ACC112 (cell line): ENCODE measurements around the gene TM9SF4.

ENCODE experiments used
- H2AFZ ChIP-seq: fragments of 200-600 bp; sonication (generic); one replicate; pipeline ENCODE4 v1.6.0; 2017; ENCODE audit warnings: antibody characterized with exemption, low read length; ENCODE audit not compliant: unreplicated experiment
- H3K27ac ChIP-seq: fragments of 200-600 bp; sonication (generic); 2 replicates; pipeline ENCODE4 v1.5.1; 2014; ENCODE audit warnings: low read depth, mild to moderate bottlenecking, antibody characterized with exemption, low read length, moderate library complexity
- H3K27me3 ChIP-seq: fragments of 200-600 bp; sonication (generic); 2 replicates; pipeline ENCODE4 v1.6.1; 2014; ENCODE audit warnings: mild to moderate bottlenecking, antibody characterized with exemption, low read length, moderate library complexity, mixed read lengths; ENCODE audit not compliant: insufficient read depth
- H3K36me3 ChIP-seq: fragments of 200-600 bp; sonication (generic); 2 replicates; pipeline ENCODE4 v1.6.1; 2016; ENCODE audit warnings: mild to moderate bottlenecking, antibody characterized with exemption, low read length, moderate library complexity, mixed read lengths; ENCODE audit not compliant: insufficient read depth
- H3K4me1 ChIP-seq: fragments of 200-600 bp; sonication (generic); one replicate; pipeline ENCODE4 v1.6.1; 2016; ENCODE audit warnings: low read length, mixed read lengths; ENCODE audit not compliant: insufficient read depth, unreplicated experiment, control insufficient read depth
- H3K4me3 ChIP-seq: fragments of 200-600 bp; sonication (generic); 2 replicates; pipeline ENCODE4 v1.5.1; 2014; ENCODE audit warnings: mild to moderate bottlenecking, low read depth, low read length
- H3K79me2 ChIP-seq: fragments of 200-600 bp; sonication (generic); one replicate; pipeline ENCODE4 v1.6.0; 2016; ENCODE audit warnings: low read length; ENCODE audit not compliant: control insufficient read depth, unreplicated experiment, insufficient read depth

The TM9SF4 gene

DNA sequence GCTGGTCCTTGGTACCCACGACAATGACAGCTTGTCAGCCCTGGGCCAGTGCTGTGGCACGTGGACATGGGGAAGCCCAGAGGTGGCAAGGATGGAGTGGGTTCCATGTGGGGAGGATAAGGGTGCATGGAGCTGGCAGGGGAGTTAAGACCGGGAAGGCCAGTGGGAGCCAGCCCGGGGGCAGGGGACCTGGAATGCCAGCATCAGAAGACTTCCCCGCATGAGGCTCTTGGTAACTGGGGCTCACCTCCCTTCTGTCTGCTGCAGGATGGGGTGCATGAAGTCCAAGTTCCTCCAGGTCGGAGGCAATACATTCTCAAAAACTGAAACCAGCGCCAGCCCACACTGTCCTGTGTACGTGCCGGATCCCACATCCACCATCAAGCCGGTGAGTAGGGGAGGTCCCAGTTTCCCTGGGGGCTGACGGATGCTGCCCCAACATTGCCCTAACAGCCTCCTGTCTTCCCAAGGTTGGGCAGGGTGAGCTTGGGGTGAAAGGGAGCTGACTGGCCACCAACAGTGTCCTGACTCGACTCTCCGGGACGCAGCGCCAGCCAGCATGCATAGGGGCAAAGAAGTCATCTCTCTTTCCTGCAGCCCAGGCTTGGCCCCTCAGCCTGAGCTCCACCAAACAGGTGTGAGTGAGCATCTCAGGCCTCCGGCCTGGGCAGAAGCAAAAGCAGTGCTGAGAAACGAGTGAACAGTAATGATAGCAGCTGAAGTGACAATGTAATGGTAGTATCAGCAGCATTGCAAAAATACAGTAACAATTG lies 37.9 kb upstream of the TM9SF4 start:
- no peak overlapping the region for H3K27ac ChIP-seq
- H2AFZ ChIP-seq, result no peak overlapping the region
- H3K79me2 ChIP-seq, result no peaks in the 10 kb centered on the region
- H3K4me3 ChIP-seq, result no peak overlapping the region
- H3K27me3 ChIP-seq, result peaks cover 29% of the 10 kb centered on the region
- no peaks in the 10 kb centered on the region for H3K36me3 ChIP-seq
- H3K4me1 ChIP-seq, result peaks cover 8% of the 10 kb centered on the region

DNA sequence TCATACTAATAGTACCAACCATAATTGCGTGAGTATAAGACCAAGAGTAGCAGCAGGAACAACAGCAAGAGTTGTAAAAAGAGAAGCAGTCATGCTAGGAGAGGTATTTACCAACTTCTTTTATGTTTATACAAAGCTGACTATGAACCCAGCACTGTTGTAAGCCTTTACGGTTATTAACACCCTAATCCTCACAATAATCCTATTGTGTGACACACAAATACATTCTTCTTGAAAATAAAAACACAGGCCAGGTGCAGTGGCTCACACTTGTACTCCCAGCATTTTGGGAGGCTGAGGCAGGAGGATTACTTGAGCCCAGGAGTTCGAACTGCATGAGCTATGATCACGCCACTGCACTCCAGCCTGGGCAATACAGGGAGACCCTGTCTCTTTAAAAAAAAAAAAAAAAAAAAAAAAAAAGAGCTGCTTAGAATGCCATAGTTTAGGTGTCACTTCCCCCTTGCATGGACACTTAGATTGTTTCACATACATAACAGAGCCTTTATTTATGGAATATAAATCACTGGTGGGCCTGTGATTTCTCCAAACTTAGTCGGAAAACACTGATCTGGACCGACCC lies 37.3 kb upstream of the TM9SF4 start:
- H3K4me1 ChIP-seq, result peaks cover 2% of the 10 kb centered on the region
- no peak overlapping the region for H3K27ac ChIP-seq
- H3K79me2 ChIP-seq, result no peaks in the 10 kb centered on the region
- no peak overlapping the region for H3K4me3 ChIP-seq
- no peak overlapping the region for H2AFZ ChIP-seq
- no peaks in the 10 kb centered on the region for H3K36me3 ChIP-seq
- H3K27me3 ChIP-seq, result peaks cover 35% of the 10 kb centered on the region

DNA sequence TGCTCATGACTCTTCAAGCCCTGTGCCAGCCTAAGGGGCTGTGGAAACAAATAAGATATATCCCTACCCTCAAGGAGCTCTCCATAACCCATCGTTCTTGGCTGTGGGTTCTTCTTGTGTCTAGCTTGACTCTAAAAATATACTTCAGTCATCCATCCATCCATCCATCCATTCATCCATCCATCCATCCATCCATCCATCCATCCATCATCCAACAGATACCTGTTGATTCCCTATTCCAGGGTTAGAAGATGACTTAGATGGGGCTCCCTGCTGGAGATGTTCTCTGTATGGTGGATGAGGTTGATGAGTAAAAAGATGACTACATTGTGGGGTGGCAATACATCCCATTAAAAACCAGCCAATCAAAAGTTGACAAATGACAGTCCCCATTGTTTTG lies 34.0 kb upstream of the TM9SF4 start:
- Histone ChIP-seq H3K4me1 (no peaks in the 10 kb centered on the region), H3K4me3 (no peak overlapping the region), H3K36me3 (no peaks in the 10 kb centered on the region), H3K27ac (no peak overlapping the region), H3K79me2 (no peaks in the 10 kb centered on the region), H2AFZ (no peak overlapping the region), H3K27me3 (peaks cover 46% of the 10 kb centered on the region)

GRCh38 chr20:32077190-32077589 lies 32.3 kb upstream of the TM9SF4 start:
- Histone ChIP-seq H3K79me2 (no peaks in the 10 kb centered on the region), H3K4me3 (no peak overlapping the region), H3K27me3 (peaks cover 59% of the 10 kb centered on the region), H2AFZ (no peak overlapping the region), H3K27ac (no peak overlapping the region), H3K36me3 (no peaks in the 10 kb centered on the region), H3K4me1 (no peaks in the 10 kb centered on the region)

GRCh38 chr20:32078322-32078721 lies 31.2 kb upstream of the TM9SF4 start:
- Histone ChIP-seq H3K27me3 (peaks cover 67% of the 10 kb centered on the region), H3K4me3 (no peak overlapping the region), H3K27ac (no peak overlapping the region), H2AFZ (no peak overlapping the region), H3K4me1 (no peaks in the 10 kb centered on the region), H3K36me3 (no peaks in the 10 kb centered on the region), H3K79me2 (no peaks in the 10 kb centered on the region)

- no peaks in the 10 kb centered on the region for H3K4me1 ChIP-seq
- no peak overlapping the region for H2AFZ ChIP-seq
- no peaks in the 10 kb centered on the region for H3K79me2 ChIP-seq
- no peak overlapping the region for H3K4me3 ChIP-seq
- no peak overlapping the region for H3K27ac ChIP-seq
- peaks cover 67% of the 10 kb centered on the region for H3K27me3 ChIP-seq
- no peaks in the 10 kb centered on the region for H3K36me3 ChIP-seq
Observed at GRCh38 chr20:32078791-32079190, 30.7 kb upstream of the TM9SF4 start.

DNA sequence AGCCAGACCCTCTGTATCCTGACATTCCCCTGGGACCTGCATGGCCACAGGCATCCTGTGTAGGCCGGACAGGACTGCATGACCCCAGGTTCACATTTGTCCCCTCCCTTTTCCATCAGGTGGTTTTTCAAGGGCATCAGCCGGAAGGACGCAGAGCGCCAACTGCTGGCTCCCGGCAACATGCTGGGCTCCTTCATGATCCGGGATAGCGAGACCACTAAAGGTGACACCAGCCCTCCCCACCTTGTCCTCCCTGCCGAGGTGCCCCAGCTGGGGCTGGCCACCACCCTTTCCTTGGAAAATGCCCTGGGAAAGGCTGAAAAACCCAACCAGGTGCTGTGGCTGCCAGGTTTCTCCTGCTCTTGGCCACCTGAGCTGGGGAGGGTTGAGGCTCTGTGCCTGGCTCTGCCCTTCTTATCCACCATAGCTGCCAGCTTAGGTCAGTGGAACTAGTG lies 29.8 kb upstream of the TM9SF4 start:
- H3K79me2 ChIP-seq, result no peaks in the 10 kb centered on the region
- H2AFZ ChIP-seq, result no peak overlapping the region
- H3K4me3 ChIP-seq, result no peak overlapping the region
- H3K4me1 ChIP-seq, result no peaks in the 10 kb centered on the region
- peaks cover 63% of the 10 kb centered on the region for H3K27me3 ChIP-seq
- H3K27ac ChIP-seq, result no peak overlapping the region
- H3K36me3 ChIP-seq, result no peaks in the 10 kb centered on the region

GRCh38 chr20:32080783-32081182 lies 28.7 kb upstream of the TM9SF4 start:
- H2AFZ ChIP-seq, result no peak overlapping the region
- H3K36me3 ChIP-seq, result no peaks in the 10 kb centered on the region
- H3K27me3 ChIP-seq, result peaks cover 53% of the 10 kb centered on the region
- H3K79me2 ChIP-seq, result no peaks in the 10 kb centered on the region
- H3K27ac ChIP-seq, result no peak overlapping the region
- H3K4me3 ChIP-seq, result no peak overlapping the region
- no peaks in the 10 kb centered on the region for H3K4me1 ChIP-seq

- Histone ChIP-seq H3K79me2 (no peaks in the 10 kb centered on the region), H3K27ac (no peak overlapping the region), H3K4me1 (no peaks in the 10 kb centered on the region), H3K27me3 (peaks cover 40% of the 10 kb centered on the region), H3K4me3 (no peak overlapping the region), H3K36me3 (no peaks in the 10 kb centered on the region), H2AFZ (no peak overlapping the region)
Observed at GRCh38 chr20:32083469-32083868, 26.0 kb upstream of the TM9SF4 start.

- Histone ChIP-seq H2AFZ (no peak overlapping the region), H3K27ac (no peak overlapping the region), H3K79me2 (no peaks in the 10 kb centered on the region), H3K4me1 (no peaks in the 10 kb centered on the region), H3K36me3 (no peaks in the 10 kb centered on the region), H3K4me3 (no peak overlapping the region), H3K27me3 (peaks cover 17% of the 10 kb centered on the region)
Observed at GRCh38 chr20:32087070-32087469, 22.4 kb upstream of the TM9SF4 start.

GRCh38 chr20:32088759-32089158 lies 20.8 kb upstream of the TM9SF4 start:
- H3K4me1 ChIP-seq, result no peaks in the 10 kb centered on the region
- H3K4me3 ChIP-seq, result no peak overlapping the region
- H2AFZ ChIP-seq, result no peak overlapping the region
- H3K27me3 ChIP-seq, result peaks cover 12% of the 10 kb centered on the region
- no peaks in the 10 kb centered on the region for H3K79me2 ChIP-seq
- no peak overlapping the region for H3K27ac ChIP-seq
- H3K36me3 ChIP-seq, result no peaks in the 10 kb centered on the region
